ENCODE data around the gene MAP2. TPM values are rescaled to one million over a fixed set of nuclear protein-coding genes. Genes with fewer than 3 reads are reported as not detected.

The MAP2 gene
- total RNA-seq, 1 donor from 2014 or later, result 6.4 TPM

- ATAC-seq, result no peak
Measured at GRCh38 chr2:209532321-209532720, 108.5 kb downstream of the MAP2 start.

GRCh38 chr2:209533391-209533790 is 109.5 kb downstream of the MAP2 start:
- ATAC-seq, result no peak

GRCh38 chr2:209534228-209534627 is 110.4 kb downstream of the MAP2 start:
- no peak for ATAC-seq

GRCh38 chr2:209536363-209536762 is 112.5 kb downstream of the MAP2 start:
- no peak for ATAC-seq

- ATAC-seq, result no peak
Measured at GRCh38 chr2:209547726-209548125, 123.9 kb downstream of the MAP2 start.

- no peak for ATAC-seq
Measured at GRCh38 chr2:209549589-209549988, 125.7 kb downstream of the MAP2 start.

- no peak for ATAC-seq
Measured at GRCh38 chr2:209553913-209554312, 130.1 kb downstream of the MAP2 start.

- ATAC-seq, result peak; percentile 70
Measured at GRCh38 chr2:209556354-209556961, 132.6 kb downstream of the MAP2 start.

GRCh38 chr2:209560911-209561310 is 137.1 kb downstream of the MAP2 start:
- no peak for ATAC-seq

- ATAC-seq, result no peak
Measured at GRCh38 chr2:209563453-209563852, 139.6 kb downstream of the MAP2 start.

- no peak for ATAC-seq
Measured at GRCh38 chr2:209564816-209565215, 141.0 kb downstream of the MAP2 start.

- peak; percentile 62 for ATAC-seq
Measured at GRCh38 chr2:209565896-209566582, 142.2 kb downstream of the MAP2 start.

GRCh38 chr2:209570194-209570593 is 146.3 kb downstream of the MAP2 start:
- no peak for ATAC-seq

- ATAC-seq, result no peak
Measured at GRCh38 chr2:209574515-209574914, 150.7 kb downstream of the MAP2 start.

- ATAC-seq, result no peak
Measured at GRCh38 chr2:209577376-209578357, 153.8 kb downstream of the MAP2 start.

- no peak for ATAC-seq
Measured at GRCh38 chr2:209578394-209579001, 154.7 kb downstream of the MAP2 start.

- no peak for ATAC-seq
Measured at GRCh38 chr2:209579230-209579749, 155.4 kb downstream of the MAP2 start.

- no peak for ATAC-seq
Measured at GRCh38 chr2:209581040-209581439, 157.2 kb downstream of the MAP2 start.

GRCh38 chr2:209582281-209582680 is 158.4 kb downstream of the MAP2 start:
- no peak for ATAC-seq

- ATAC-seq, result no peak
Measured at GRCh38 chr2:209584472-209584871, 160.6 kb downstream of the MAP2 start.

- ATAC-seq, result no peak
Measured at GRCh38 chr2:209584915-209585314, 161.1 kb downstream of the MAP2 start.

GRCh38 chr2:209591021-209591420 is 167.2 kb downstream of the MAP2 start:
- ATAC-seq, result no peak

- no peak for ATAC-seq
Measured at GRCh38 chr2:209592106-209592505, 168.3 kb downstream of the MAP2 start.
